HG03060 (cell line): ENCODE measurements around the gene SCYGR3.

ENCODE experiments used
- ATAC-seq: cut with Tn5 transposase; IDR thresholded peaks from one replicate; pipeline ENCODE4 v1.9.1; 2021; ENCODE audit warnings: low read depth, moderate number of reproducible peaks; ENCODE audit not compliant: unreplicated experiment

SCYGR3 gene, protein sequence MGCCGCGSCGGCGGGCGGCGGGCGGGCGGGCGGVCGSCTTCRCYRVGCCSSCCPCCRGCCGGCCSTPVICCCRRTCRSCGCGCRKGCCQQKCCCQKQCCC

DNA sequence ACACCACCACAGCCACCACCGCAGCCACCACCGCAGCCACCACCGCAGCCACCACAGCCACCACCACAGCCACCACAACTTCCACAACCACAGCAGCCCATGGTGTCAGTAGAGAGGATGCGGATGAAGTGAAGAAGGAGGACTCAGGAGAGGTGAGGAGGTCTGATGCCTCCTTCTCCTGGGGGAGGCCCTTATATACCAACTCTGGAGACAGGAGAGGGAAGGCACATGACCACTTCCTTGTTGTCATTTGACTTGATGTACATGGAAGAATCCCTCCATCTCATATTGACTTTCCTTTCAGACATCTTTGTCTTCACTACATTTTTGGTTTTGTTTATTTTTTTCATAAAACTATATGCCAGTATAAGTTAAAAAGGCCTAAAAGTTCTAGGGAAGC lies at the start of gene SCYGR3:
TSS of gene SCYGR3 (minus strand) at position 101 of the 400 bp plus-strand sequence. CDS start at position 101, 0 bp downstream.
- no peak for ATAC-seq

DNA sequence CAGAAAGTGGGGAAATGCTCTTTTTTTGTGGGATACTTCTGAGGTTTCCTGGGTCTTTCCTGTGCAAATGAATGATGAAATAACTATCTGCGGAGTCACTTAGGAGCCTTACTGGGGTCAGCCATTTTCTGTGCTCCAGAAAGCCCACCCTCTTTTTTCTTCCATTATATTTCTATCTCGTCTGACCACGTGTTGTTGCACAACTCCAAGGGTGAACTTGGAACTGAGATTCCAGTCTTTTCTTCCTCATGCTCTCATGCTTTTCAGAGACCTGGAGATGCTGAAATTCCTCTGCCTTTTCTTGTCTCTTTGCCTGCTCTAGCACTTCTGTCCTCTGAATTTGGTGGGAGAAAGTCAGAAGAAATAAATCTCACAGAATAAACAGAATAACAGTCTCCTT lies 47.2 kb upstream of the SCYGR3 start:
- no peak for ATAC-seq

DNA sequence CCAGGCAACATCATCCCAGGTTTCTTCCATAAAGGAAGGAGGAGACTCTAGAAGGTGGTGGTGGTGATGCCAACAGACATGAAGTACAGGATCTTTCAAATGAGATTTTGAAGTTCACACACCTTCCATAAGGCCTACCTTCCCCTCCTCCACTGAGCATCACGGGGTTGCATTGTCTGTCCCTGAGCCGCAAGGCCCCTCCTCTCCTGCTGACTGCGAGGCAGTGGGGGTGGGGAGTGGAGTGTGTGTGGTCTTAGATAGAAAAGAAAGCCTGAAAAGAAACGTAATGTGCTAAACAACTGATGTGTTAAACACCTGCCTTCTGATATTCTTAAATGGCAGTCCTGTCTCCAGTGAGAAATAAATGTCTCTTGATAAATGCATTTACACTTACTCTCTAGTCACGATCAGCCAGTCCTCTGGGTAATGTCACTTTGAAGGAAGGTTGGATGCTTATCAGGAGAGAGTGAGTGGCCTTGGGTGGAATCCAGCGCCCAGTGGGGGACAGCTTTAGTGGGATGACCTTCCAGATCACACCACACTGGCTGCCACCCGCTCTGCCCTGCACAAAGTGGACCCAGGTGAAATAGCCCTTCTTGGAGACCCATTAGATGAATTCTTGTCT lies 46.5 kb upstream of the SCYGR3 start:
- no peak for ATAC-seq

DNA sequence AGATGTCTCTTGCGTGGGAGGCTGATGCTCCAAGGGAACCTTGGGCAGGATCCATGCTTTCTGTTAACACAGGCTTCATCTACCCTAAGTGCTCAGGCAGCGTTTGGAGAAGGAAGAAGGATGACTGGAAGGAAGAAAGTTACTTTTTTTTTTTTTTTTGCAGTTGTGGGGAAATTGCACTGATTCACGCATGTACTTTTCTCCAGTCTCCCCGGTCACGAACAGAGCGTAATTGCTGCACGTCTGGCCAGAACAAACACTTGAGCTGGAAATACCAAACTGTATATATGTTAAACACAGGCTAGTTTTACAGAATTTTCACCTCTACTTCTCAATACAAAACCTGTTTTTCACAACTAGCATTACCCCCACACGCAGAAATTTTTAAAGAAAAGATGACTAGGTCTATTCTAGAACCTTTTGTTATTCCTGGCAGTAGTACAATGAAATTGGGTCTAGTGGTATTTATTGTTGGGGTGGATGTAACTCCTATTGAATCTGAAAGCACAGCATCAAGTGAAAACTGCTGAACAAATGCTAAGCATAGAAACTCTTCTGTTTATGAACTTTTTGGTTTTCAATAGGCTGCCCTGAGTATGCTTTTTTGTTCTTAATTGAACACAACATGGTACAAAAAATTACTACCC lies 42.7 kb upstream of the SCYGR3 start:
- ATAC-seq: no peak

DNA sequence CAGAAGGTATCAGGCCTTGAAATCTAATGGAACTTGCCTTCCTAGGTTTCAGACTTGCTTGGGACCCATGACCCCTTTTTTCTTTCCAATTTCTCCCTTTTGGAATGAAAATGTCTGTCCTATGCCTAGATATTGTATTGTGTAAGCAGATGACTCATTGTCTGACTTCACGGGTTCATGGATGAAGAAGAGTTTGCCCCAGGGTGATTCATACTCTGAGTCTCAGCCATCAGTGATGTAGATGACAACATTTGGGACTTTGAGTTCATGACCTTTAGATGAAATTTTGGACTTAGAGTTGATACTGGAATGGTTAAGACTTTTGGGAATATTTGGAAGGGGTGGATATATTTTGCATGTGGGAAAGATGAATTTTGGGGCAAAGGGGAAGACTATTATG lies 40.8 kb upstream of the SCYGR3 start:
- ATAC-seq: no peak

DNA sequence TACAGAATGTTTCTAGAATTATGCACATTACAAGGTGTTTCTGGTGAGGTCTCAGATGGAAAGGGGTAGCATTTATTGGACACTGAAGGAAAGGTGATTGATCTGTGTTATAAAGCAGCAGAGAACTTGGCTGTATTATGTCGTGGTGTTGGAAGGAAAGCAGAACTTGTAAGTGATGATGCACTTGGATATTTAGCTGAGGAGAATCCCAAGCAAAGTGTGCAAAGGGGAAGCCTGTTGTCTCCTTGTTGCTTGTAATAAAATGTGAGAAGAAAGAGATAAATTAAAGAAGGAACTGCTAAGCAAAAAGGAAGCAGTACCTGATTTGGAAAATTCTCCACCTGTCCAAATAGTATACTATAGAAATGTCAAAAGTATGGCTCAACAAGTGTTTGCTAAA lies 39.8 kb upstream of the SCYGR3 start:
- no peak for ATAC-seq

DNA sequence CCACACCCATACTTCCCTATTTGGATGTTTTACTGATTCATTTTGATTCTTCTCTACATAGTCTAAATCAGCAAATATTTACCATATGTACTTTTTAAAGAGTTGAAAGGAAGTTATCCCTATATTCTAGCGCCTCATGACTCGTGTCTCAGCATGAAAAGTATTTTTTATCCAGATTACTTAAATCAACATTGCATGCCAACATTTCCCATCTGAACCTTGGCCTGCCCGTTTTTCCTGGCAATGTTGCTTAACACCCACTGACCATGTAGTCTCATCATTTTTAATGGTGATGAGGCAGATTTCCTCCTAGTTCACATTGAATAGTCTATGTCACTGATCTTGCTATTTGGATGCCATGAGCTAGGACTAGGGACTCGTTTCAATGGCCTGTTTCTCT lies 38.8 kb upstream of the SCYGR3 start:
- no peak for ATAC-seq

DNA sequence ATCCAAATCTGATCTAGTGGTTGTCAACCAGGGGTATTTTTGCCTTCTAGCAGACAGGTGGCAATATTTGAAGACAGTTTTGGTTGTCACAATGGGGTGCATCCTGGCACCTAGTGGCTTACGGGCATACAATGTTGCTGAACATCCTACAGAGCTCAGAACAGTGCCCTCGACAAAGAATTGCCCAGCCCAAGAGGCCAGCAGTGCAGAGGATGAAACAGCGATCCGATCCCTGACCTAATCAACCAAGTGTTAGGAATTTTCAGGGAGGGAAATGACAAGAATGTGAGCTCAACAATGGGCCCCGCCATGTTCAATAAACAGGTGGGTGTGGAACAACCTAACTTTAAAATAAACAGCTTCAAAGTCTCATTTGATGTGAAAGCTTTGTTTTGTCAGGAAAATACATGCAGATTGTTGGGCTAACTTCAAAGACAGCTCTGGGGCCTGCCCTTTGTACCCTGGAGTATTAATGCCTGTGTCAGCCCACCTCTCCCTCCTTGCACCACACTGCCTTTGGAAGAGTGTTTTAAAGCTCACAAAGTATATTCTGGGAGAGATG lies 29.4 kb upstream of the SCYGR3 start:
- ATAC-seq: no peak

DNA sequence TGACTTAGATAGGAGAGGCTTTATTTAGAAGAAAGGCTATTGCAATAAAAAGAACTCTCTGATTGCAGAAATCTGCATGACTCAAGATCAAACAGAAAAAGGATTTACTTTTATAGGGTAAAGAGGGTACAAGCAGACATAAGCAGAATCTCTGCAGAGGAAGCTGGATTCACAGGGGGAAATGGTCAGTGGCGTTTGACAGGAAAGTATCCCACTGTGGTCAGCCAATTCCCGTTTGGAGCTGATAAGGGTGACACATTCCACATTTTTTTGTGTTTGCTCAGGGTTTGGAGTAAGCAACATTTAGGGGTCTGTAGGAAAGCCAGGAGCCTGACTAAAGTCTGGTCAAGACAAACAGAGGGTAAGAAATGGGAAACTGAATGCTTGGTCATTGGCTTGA lies 28.0 kb upstream of the SCYGR3 start:
- ATAC-seq: no peak

DNA sequence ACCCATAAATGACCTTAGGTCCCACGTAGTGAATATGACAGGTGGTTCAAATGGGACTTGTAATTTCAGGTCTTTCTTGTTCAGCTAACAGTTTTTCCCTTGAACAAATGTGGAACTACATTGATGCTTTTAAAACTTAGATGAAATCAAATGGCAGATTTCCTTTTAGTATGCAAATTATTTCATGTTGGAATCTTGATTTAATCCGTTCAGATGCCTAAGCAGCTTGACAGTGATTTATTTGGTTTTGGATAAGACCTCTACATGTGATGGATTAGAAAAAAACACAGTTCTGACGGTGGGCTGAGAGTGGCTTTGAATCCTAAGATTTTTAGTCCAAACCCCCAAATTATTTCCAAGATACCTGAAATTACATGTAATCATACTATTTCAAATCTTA lies 19.6 kb upstream of the SCYGR3 start:
- no peak for ATAC-seq

DNA sequence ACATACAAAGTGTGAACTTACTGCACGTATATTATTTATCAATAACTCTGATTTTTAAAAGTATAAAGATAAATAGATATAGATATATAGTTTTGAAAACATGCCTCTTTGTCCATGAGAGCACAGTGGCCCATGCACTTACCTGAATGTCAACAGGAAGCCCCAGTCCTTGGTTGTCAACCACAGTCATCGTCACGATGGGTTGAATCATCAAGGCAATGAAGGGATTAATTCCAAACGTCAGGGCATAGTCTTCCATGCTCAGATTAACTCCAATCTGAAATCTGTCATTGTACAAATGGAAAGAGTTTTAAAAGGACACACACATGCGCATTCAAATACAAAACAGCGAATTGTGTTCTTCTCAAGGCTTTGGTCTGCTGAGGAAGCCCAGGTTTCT lies 18.2 kb upstream of the SCYGR3 start:
- ATAC-seq: no peak

DNA sequence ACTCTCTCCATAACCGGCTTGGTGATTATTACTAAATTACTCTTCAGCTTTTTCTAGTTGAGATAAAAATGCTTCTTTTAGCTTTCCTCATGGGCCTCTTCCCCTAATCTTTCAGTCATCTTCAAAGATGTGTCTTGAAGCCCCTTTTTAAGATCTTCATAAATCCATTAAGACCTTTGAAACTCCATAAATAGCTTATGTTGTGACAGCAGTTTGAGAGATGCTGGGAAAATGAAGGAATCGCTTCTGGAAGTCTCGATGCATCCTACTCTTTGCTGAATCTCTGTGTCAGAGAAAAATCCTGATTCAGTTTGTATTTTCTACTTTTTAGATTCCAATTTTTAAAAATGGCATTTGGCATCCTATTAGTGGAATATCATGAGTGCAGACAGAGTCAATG lies 15.7 kb upstream of the SCYGR3 start:
- no peak for ATAC-seq

DNA sequence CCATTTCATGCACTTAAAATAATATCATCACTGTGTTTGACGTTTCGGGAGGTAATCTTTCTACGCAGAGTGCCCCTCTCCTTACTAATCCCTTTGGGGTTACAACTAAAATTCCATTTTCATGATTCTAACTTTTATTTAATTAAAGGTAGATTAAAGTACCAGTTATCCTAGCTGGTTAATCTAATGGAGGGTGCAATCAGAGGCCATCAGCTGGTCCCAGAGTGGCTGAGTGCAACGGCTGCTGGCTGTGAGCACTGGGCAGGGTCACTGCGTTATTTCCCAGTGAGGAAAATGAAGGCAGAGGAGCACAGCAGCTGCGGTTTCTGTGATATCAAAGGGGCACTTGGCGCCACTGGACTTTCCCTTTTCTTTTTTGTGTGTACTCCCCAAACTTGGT lies 14.8 kb upstream of the SCYGR3 start:
- no peak for ATAC-seq

DNA sequence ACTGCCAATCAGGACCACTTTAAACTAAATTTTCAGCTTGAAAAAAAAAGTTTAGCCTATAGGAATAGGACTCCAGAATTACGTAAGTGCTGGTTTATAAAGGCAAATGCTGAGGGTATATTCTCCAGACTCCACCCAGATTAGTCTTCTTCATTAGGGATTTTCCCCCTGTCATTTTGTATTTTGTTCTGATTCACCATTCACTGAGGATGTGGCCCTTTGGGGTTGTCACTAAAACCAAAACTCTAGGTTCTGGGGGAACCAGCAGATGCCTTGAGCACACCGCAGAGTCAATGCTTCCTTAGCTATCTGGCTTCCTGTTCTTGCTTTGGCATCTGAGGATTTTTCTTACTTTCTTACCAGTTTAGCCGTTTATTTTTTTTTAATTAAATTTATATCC lies 13.1 kb upstream of the SCYGR3 start:
- peak; percentile 67 for ATAC-seq

DNA sequence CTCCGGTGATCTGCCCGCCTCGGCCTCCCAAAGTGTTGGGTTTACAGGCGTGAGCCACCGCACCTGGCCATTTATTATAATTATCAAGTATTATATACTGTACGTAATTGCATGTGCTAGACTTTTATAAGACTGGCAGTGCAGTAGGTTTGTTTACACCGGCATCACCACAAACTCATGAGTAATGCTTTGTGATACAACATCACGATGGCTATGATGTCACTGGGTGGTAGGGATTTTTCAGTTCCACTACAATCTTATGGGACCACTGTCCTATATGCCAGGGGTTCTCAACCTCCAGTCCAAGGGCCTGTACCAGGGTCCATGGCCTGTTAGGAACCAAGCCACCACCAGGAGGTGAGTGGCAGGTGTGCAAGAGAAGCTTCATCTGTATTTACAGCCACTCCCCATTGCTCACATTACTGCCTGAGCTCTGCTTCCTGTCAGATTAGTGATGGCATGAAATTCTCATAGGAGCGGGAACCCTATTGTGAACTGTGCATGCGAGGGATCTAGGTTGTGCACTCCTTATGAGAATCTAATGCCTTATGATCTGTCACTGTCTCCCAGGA lies 12.0 kb upstream of the SCYGR3 start:
- no peak for ATAC-seq

DNA sequence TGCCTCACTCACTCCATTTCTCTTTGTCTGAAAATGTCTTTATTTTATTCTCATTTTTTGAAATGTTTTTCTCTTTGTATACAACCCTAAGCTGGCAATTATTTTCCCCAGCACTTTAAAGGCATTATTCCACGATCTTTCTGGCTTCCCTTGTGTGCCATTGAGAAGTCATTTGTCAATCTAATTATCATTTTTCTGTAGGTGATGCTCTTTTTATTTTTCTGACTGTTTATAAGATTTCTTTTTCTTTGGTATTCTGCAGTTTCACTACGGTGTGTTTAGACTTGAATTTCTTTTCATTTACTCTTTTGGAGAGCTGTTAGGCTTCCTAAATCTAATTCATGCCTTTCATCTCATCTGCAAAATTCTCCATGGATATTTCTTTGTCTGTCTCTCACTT lies 10.8 kb upstream of the SCYGR3 start:
- ATAC-seq: no peak

DNA sequence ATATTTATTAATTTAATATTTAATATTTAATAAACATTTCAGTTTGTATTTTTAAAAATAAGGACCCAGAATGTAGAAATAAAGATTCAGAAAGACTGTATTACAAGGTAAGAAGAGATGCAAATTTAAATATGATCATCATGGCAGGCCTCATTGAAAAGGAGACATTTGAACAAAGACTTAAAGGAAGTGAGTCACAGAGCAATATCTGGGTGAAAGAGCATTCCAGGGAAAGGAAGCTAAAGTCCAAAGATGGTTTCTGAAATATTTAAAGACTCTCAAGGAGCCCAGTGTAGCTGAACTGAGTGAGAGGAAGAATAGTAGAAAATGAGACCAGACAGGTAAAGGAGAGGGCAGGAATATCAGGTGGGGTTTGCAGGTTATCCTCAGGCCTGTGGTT lies 8.6 kb upstream of the SCYGR3 start:
- no peak for ATAC-seq

DNA sequence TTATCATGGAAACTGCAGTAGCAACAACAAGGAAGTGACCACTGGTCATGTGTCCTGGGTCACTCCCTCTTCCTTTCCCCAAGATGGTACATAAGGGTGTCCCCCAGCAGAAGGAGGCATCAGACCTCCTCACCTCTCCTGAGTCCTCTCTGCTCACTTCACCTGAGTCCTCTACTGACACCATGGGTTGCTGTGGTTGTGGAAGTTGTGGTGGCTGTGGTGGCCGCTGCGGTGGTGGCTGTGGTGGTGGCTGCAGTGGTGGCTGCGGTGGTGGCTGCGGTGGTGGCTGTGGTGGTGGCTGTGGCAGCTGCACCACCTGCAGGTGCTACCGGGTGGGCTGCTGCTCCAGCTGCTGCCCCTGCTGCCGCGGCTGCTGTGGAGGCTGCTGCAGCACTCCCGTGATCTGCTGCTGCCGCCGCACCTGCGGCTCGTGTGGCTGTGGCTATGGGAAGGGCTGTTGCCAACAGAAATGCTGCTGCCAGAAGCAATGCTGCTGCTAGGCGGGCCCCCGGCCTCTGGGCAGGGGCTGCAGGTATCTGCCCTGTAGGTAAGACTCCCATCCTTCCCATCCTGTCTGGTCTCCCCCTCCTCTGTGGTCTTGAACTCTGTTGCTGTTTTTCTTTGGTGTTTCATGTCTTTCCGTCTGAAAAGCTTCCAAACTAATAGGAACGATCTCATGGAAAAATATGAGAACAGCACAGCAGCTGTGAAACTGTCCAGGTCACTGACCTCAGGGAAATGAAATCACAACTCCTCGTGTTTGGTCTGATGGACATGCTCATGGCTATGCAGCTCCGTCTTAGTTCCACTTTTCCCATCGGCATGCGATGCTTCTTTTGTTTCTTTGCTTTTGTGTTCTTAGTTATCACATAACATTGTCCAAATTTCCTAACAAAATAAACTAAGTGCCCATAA lies 2.9 kb upstream of the SCYGR3 start, which contains the start of gene SCYGR4:
TSS of gene SCYGR4 (plus strand) at position 183 of the 915 bp plus-strand sequence. CDS start at position 183, 0 bp downstream.
- ATAC-seq: no peak

DNA sequence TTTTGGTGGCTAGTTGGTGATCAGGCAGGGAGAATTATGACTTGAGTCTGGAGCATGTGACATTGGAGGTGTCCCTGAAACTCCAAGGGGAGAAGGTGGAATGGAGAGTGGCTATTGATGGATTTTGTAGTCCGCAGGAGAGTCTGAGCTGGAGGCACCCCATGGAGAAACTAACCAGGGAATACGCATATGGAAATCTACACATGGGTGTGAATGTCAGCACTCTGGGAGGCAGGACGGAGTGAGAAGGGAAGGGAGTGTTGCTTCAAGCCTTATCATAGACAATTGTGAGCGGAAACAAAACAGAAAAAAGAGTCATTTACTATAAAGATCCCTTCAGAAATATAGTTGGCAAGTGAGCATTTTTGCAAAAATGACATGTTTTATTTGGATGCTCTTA lies 2.0 kb upstream of the SCYGR3 start:
- ATAC-seq: no peak

DNA sequence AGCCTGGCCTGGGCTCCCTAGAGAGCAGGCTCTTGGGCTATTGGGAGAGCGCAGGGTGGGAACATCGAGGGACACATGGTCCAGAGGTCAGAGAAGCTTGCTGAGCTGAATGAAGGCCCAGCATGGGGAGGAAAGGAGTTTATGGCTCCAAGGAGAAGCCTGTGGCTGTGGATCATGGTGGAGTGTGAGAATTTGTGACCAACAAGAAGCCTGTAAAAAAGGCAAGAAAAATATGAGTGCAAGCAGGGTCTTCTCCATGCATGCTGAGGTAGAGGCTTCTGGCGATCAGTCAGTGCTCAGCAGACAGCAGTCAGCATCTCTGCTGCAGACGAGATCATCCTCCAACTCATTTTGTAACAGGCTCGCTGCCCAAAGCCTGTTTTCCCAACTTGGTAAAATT lies 1.3 kb upstream of the SCYGR3 start:
- ATAC-seq: no peak

DNA sequence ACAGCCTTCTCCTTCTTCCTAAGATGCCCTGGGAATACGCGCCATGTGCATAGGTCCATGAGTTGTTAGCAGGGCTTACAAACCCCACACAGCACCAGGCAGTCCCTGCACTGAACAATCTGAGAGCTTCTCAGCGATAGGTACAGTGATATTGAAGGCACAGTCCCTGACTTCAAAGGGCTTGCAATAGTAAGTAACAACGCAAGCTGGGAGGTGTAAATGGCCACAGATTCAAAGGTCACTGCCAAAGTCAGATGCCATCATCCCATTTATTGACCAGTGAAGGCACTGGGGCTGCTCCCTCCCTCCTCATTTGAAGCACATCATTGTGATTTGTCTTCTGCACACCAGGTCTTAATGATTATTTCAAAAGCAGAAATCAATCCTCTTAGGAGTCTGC lies 541 bp upstream of the SCYGR3 start:
- ATAC-seq: no peak
